Measurements from ENCODE around the gene SOX5.
"Not testable (repeated sequence)": the region's sequence is repeated elsewhere in the genome, so short reads cannot be mapped to it uniquely, and the experiment has no call there.

The SOX5 gene

GRCh38 chr12:23504641-23505399 is 444.6 kb downstream of the SOX5 start:
- in situ Hi-C loops (cut with MboI; ENCODE audit: low sequenced_read_pairs) = no loop called here

GRCh38 chr12:23504043-23504442 is 445.4 kb downstream of the SOX5 start:
- in situ Hi-C loops (cut with MboI; ENCODE audit: low sequenced_read_pairs) = no loop called here

GRCh38 chr12:23503544-23503943 is 445.9 kb downstream of the SOX5 start:
- in situ Hi-C loops (cut with MboI; ENCODE audit: low sequenced_read_pairs) = no loop called here

GRCh38 chr12:23502259-23502658 is 447.2 kb downstream of the SOX5 start:
- in situ Hi-C loops (cut with MboI; ENCODE audit: low sequenced_read_pairs) = no loop called here

- in situ Hi-C loops (cut with MboI; ENCODE audit: low sequenced_read_pairs) = no loop called here
Measured at GRCh38 chr12:23495472-23495871, 454.0 kb downstream of the SOX5 start.

GRCh38 chr12:23493672-23494071 is 455.8 kb downstream of the SOX5 start:
- in situ Hi-C loops (cut with MboI; ENCODE audit: low sequenced_read_pairs) = no loop called here

GRCh38 chr12:23491029-23491428 is 458.4 kb downstream of the SOX5 start:
- in situ Hi-C loops (cut with MboI; ENCODE audit: low sequenced_read_pairs) = not testable (repeated sequence)

- in situ Hi-C loops (cut with MboI; ENCODE audit: low sequenced_read_pairs) = no loop called here
Measured at GRCh38 chr12:23488130-23488529, 461.3 kb downstream of the SOX5 start.

- in situ Hi-C loops (cut with MboI; ENCODE audit: low sequenced_read_pairs) = no loop called here
Measured at GRCh38 chr12:23484238-23484637, 465.2 kb downstream of the SOX5 start.

- in situ Hi-C loops (cut with MboI; ENCODE audit: low sequenced_read_pairs) = no loop called here
Measured at GRCh38 chr12:23482571-23482970, 466.9 kb downstream of the SOX5 start.

Measured in HL-60/S4 treated with retinoic acid at 250 ng/mL for 4 days and 3 days (cell line).